ENCODE measurements around the gene TRIP10.

DNA sequence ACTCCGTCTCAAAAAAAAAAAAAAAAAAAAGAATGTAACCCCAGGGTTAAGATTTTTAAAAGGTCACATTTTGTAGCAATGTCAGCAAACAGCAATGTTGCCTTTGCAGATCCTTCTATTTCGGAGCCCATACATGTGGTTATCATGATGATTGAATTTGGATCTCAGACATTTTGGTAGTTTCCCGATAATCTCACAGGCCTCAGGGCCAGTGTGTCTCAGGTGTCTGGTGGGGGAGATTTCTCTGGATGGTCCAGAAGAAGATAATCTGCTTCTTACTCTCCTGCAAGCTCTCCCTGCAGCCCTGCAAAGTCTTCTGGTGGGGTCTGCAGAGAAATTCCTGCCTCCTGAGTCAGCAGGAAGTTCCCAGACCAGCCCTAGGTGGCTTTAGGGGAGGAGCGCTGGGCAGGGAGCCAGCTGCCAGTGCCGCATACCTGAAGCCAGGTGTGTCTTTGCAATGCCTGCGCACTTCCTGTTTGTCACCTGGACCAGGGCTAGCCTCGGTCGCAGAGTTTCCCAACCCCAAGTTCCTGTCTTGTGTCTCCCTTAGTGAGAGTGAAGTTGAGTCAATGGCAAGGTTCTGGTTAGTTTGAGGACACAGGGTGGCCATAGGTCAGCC, 26.4 kb downstream of the TRIP10 start:
- TF ChIP-seq CTCF (optimal IDR thresholded peaks at IDR 0.05 in 1 of 3, IDR thresholded peaks at IDR 0.05 in 1 of 3, conservative IDR thresholded peaks at IDR 0.05 in 1 of 3; ENCODE audit: extremely low read depth in 1 of 3, insufficient read depth in 2 of 3, low read length in 3 of 3) (no peak), EZH2 (IDR thresholded peaks at IDR 0.05; ENCODE audit: low read length) (no peak)
